NCI-H526 (cell line): ENCODE results near the gene AQP12A.
A peak's percentile ranks its signal among the peaks of the same experiment; 100 is the strongest.
"Not testable (repeated sequence)": the region's sequence is repeated elsewhere in the genome, so short reads cannot be mapped to it uniquely, and the experiment has no call there.

Experiments used
- DNase-seq, 2 experiments: peaks; one replicate each; lab custom pipeline; 2025; lab: John Stamatoyannopoulos, UW

Gene AQP12A

DNA sequence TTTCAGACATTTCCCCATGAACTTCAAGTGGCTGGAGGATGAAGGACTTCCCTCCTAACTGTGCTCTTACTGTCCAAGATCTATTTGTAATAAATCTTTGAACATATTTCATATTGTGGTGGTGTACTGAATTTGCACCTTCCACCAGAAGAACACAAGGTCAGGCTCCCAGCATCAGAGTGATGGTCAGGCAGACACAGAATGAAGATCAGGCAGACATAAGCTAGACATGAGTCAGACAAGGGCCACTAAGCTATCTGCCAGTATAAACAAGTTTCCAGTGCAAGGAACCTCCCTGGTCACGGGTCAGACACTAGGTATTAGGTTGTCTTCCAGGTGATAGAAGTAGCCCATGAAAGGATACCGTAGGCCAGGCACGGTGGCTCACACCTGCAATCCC, 29.0 kb upstream of the AQP12A start:
- no peak for DNase-seq

DNA sequence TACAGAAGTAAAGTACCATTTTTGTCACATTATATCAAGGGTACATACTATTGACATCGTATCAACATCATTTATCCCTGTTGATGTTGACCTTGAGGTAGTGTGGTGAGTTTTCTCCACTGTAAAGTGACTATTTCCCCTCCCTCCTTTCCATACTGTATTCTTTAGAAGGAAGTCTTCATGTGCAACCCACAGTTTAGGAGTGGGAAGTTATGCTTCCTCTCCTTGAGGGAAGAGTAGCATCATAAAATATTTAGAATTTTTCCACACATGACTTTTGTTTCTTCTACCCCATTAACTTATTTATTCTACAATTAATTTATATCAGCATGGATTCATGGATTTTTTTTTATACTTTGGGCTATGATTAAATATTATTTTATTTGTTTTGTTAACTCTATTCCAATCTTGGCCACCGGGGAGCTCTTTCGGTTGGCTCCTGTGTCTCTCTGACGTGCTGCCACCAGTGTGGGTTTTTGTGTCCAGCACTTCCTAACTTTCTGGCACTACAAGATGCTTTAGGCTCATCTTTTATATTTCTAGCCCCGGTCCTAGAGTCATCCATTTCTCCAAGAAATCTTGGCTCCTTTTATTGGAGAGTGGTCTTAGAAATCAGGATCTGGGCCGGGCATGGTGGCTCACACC, 28.0 kb upstream of the AQP12A start:
- DNase-seq, result no peak

DNA sequence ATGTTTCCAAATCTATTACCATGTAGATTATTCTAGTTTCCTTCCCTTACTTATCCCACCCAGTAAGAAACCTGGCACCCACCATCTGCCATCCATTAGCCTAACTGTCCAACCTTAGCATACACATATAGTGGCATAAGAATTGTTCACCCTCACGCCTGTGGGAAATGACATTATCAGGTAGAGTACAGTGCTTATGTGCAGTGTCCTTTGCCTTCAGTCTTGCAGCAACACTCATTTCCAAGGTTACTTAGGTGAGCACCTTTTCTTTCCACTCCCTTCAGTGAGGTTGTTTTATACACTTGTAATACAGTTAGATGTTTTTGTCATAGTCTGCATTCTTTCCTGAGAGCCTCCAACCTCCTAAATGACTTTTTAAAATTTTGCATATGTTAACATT, 27.0 kb upstream of the AQP12A start:
- DNase-seq, result no peak

DNA sequence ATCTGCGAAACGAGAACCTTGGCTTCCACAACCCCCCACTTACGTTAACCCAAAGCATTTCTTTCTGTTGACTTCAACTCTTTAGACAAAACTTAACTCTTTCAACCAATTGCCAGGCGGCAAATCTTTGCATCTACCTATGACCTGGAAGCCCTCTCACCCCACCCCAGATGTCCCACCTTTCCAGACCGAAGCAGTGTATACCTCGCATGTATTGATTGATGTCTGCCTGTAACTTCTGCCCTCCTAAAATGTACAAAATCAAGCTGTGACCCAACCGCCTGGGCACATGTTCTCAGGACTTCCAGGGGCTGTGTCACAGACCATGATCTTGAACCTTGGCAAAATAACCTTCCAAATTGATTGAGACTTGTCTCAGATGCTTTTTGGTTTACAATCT, 21.3 kb upstream of the AQP12A start:
- no peak for DNase-seq

DNA sequence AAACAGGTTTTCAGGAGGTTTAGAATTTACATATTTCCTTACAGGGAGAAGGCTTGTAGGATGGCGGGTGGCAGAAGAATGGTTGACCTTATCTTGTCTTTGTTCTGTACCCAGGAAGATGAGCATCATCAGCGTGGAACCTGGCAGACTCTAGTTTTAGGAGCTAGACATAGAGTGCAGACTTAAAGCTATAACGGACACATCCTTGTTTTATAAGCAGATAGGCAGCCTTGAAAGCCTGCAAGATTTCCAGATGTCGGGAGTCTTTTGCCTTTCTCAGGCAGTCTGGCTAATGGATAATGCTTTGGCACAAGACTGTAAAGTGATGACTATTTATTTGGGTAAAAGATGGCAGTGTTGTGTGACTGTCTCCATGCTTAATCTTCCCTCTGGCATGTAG, 20.7 kb upstream of the AQP12A start:
- DNase-seq, result no peak

DNA sequence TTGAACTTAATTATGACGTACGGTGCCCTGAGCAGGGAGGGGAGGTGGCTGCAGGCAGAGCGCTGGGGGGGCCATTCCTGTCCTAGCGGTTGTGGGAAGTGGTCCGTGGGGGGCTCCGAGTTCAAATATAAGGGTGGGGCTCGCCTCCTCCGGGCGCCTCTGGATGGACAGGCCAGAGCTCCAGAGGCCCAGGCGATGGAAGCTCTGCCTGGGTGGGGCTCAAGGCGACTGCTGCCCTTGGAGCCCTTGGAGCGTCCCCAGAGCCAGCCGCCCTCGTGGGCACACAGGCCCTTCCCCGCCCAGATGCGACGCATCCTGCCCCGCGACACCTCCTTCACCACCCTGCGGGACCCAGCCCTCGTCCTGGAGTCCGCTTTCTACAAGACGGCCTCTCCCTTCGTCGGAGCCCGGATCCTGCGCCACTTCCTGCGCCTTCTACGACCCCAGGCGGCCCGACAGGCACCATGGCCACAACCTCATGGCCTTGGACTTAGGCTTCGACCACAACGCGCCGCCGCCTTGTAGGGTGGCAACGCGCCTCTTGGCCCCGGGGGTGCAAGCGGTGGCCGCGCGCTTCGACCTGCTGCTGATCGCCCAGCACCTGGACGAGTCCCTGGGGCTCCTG, 19.5 kb upstream of the AQP12A start:
- no peak for DNase-seq

DNA sequence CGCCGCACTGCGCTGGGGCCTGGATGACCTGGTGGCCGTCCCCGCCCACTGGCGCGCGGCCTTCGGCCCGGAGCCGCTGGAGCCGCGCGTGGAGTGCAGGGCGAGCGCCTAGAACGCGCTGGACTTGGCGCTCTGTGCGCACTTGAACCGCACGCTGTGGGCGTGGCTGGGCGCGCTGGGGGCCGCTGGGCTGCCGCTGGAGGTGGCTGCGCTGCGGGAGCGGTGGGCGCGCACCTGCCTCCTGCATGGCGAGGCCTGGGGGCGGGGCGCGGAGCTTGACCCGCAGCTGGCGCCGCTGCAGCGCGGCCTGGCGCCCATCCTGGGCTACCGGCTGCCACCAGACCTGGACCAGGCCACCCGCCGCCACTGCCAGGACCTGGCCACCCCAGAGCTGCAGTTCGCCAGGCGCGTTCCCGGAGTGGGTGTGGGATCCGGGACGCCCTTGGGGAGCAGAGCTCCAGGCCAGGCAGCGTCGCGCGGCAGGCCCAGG, 18.9 kb upstream of the AQP12A start:
- DNase-seq, result no peak

DNA sequence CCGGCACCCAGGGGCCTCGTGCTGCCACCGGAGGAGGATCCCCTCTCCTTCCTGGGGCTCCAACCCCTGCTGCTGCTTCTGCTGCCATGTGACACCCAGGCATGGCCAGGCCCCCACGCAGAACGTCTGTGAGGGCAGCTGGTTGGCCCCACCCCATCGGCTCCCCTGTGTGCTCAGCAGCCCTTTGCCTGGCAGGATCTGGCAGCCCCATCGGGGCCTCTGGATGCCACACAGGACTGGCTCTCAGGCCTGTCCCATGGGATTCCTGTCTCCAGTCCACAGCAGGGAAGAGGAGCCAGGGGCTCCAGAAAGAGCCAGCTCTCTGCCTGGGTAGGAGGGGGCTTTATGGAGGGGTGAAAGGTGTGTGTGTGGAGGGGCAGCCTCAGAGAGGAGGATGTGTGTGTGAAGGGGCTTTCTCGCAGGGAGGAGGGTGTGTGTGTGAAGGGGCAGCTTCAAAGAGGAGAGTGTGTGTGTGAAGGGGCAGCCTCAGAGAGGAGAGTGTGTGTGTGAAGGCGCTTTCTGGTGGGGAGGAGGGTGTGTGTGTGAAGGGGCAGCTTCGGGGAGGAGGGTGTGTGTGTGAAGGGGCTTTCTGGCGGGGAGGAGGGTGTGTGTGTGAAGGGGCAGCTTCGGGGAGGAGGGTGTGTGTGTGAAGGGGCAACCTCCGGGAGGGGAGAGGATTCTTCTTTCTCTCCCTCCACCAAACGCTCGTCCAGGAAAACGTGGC, 17.0 kb upstream of the AQP12A start:
- not testable (repeated sequence) for DNase-seq

DNA sequence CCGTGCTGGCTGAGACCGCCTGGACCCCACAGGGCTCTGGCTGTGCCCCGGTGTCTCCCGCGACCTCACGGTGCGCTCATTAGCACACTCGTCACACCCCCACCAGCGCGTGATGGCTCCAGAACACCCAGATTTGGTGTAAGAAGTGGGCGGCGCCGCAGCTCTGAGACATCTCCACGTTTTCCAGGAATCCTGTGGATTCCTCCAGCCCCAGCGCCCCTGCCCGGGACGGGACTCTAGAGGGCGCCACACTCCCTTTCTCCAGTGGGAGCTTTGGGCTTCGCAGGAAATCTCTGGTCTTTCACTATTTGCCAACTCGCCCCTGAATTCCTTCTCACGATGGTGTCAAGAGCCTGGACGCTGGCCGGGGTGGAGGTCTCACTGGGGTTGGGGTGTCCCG, 16.3 kb upstream of the AQP12A start:
- DNase-seq, result not testable (repeated sequence)

DNA sequence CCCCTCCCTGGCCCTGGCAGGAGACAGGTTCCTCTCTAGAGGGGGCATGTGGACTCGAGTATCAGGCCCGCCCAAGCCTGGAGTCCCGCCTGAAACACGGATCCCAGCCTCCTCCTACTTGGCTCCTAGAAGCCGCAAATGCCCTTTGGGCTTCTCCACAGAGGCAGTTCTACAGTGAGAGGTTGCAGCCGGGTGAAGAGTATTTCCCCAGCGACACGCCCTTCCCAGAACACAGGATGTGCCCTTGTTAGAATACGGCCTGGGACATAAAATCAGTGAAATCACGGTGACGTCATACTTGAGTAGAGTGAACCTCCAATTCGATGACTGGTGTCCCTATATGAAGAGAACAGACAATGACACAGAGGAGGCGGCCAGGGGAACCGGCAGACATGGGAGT, 13.6 kb upstream of the AQP12A start:
- DNase-seq, result not testable (repeated sequence)

DNA sequence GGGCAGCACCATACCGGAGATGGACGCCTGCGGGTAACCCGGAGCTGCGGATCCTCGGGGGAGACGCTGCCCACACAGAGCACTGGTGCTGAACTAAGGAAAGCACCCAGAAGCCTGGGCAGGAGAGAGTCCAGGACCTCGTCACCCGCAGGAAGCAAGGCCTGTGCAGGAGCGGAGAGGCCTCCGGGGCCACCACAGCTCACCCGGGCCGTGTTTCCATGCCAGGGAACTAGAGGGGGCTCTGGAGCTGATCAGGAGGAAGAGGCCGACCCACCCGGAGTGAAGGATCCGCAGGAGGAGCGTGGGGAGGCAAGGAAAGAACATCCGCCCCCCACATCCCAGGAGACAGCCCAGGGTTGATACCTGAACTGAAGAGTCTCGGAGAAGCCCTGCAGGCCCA, 12.8 kb upstream of the AQP12A start:
- DNase-seq, result not testable (repeated sequence)

DNA sequence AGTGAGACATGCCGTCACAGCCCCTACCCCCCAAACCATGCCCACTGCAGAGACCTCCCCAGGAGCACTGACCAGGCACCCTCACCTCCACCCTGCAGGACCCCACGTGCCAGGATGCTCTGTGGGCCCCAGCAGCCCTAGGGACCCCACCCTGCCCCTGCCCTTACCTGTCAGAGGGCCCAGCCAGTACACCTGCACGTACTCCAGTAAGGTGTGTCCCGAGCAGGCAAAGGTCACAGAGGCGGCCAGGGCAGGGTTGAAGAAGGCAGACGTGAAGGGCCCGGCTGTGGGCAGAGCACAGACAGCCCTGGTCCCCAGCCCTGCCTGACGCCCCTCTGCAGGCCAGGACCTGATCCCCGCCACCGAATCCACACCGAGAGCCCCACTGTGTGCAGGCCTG, 11.5 kb upstream of the AQP12A start:
- DNase-seq, result not testable (repeated sequence)

DNA sequence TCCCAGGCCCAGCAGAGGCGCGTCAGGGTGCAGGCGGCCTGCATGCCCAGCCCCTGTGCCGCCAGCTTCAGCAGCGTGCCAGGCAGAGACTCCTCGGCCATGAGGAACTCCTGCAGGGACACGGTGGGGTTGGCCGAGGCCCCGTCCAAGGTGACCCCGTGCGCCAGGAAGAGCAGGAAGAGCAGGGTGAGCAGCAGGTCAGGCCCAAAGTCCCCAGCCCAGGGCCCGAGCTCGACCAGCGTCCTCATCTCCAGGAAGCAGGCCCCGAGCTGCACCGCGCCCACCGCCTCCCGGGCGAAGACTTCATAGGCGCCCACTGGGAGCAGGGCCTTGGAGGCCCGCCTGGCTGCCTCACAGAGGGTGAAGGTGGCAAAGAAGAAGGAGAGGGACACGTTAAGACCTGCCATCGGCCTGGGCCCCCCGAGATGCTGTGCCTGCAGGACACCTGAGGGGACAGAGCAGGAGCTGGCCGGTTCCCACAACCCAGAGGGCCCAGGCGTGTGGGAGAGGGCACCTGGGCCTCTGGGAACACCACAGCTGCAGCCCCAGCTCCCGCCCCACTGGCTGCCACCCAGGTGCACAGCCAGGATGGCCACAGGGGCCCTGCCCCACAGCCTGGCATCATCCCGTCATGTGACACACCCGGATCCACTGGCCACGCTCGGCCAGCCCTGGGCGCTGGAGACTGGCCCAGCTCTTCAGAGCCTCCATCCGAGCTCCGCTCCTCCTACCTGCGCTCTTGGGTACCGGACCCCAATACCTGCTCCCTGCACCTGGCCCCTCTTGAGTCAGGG, 9.0 kb upstream of the AQP12A start, which contains the start of gene AQP12B:
TSS of gene AQP12B (minus strand) at position 455 of the 794 bp plus-strand sequence. CDS start at position 407, 48 bp downstream.
- DNase-seq, result not testable (repeated sequence)

DNA sequence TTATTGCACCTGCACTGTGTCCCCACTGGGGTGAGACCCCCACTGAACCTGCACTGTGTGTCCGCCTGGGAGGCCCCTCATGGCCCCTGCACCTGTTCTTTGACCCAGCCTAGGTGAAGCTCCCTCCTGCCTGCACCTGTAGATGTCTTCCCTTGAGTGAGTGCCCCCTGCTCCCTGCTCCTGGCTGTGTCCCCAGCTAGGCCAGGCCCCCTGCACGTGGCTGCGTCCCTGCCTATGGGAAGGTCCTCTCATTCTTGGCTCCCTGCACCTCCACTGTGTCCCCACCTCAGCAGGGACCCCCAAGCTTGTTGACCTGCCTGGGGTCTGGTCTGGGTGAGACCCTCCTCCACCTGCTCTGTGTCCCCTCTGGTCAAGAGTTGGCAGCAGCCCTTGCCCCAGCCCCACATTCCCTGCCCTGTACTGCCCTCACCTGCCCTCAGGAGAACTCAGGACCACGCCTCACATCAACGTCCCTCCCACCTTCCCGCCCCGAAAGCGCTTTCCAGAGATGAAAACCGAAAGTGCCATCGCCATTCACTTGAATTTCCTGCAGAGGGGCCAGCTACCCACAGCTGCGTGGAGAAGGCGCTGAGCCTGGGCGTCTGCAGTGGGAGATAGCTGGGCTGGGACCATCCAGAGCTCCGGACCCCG, 8.2 kb upstream of the AQP12A start:
- not testable (repeated sequence) for DNase-seq

DNA sequence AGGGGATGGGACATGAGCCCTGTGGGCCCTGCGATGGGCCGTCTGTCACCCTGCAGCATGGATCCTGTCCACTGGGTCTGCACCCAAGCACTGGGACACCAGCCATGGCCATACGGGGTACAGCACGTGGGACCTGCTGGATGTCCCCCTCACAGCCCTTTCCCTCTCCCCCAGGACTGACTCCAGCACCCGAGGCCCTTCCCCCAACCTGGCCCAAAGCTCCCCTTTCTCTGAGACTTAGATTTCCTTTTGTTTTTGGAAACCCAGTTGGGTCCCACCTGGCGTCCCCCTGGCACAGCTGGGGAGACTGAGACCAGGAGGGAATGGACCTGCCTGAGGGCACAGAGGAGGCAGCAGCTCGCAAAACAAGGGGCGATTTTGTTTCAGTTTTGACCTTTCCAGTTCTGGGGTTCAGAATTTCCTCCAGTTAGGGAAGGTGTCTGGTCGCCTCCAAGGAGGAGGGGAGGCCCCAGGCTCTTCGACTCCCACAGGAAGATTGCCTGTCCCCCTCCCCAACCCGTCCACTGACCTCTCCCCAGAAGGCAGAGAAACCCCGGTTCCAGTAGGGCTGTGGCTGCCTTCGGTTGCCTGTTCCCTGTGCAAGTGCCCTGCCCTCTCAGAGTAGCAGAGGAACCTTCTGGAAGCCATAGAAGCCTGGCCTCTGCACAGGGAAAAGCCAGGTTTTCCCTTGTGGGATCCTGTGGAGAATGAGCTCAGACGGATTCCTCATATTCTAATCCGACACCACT, 7.5 kb upstream of the AQP12A start:
- DNase-seq, result not testable (repeated sequence)

DNA sequence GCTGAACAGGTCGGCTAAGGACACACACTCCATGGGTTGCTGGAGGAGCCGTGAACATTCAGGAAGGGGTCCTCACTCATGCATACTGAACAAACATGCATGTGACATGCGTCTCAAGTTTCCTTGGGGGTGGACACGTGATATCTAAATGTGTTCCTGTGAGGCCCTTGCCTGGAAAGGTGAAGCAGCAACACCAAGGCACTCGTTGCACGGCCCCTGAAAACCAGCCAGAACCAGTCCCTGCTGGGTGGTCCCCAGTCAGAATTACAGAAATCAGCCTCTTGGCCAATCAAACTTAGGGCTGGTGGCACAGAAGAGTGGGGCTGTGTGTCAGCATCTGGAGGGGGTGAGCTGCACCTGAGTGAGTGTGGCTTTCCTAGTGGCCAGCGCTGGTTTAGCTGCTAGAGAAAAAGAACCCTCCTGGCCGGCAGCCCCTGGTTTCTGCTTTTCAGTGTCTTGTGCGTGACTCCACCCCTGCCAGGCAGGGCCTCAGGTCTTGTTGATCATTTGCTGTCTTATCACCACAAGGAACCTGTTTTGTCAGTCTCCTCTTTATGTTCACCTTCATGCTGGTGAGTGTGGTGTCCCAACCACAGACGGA, 5.8 kb upstream of the AQP12A start:
- peak; percentile 74 to 78 for DNase-seq

DNA sequence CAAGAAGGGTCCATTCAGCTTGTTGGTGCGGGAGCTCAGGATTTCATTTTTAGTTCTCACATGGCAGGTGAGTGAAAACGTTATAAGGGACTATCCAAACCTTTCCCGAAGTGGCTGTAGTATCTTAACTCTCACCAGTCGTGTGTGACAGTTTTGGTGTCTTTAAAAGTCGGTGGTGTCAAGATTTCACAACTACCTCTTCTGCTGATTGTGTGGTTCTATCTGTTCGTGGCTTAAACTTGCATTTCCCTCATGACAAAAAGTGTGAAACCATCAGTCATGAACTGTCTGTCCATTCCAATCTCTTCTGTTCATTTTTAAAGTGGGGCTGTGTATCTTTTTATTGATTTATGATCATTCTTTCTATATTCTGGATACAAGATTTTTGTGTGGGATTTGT, 5.2 kb upstream of the AQP12A start:
- no peak for DNase-seq

DNA sequence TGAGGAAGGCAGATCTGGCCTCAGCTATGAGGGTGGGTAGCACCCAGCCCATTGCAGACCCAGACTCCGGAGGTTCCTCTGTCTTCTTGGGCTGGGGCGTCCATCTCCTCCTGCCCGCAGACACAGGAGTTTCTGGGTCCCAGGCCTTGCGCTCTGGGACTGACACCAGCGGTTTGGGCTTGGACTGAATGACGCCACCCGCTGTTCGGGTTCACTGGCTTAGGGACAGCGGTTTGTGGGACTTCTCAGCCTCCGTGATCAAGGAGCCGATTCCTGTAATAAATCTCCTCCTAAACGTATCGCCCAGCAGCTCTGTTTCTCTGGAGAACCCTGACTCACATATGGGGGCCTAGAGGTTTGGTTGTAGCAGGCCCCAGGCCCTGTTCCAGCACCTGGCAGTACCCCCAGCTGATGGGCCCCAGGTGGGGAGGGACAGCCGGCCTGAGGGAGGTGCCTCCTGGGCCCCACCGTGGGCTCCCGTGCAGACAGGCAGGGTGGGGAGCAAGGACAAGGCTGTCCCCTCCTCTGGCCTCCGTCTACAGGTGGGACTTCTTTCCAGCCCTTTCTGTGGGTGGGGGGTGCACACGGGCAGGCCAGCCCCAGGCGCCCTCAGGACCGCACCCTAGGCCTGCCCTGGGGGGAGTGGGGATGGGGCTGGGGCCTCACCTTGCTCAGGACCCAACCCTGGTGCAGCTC, 4.5 kb upstream of the AQP12A start:
- no peak for DNase-seq

DNA sequence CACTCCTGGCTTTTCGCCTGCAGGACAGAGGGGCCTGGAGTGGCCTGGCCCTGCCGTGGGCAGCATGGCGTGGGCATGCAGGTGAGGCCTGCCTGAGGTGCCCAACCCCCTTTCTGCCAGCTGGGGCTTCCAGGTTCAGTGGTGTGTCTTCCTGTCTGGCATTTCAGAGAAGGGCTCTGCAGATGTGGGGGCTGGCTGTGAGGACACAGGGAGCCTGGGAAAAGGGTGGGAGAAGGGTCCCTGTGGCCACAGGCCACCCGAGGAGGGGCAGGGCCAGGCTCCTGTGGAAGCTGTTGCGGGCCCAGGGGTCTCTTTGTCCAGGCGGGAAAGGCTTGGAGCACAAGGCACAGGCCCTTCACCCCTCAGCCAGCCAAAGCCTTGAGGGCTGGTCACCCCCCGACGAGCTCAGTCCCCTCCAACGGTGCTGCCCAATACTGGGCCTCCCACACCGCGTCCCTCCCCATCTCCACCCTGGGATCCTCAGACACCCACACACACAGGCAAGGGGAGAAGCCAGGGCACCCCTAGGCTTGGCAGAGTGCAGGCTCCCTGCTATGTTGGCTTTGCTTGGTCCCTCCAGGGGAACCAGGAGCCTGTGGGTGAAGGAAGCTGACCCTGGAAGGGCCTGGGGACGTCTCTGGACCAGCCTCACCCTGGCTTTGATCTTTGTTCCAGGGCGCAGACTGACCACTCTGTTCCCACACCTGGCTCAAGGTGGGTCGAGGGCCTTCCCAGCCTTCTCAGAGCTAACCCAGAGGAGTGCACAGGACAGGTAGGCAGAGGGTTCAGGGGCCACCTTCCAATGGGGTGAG, 3.7 kb upstream of the AQP12A start:
- no peak for DNase-seq
